Calu3 (cell line): ENCODE measurements around the gene CAMKV. TPM values are rescaled to one million over a fixed set of nuclear protein-coding genes. Genes with fewer than 3 reads are reported as not detected.

Experiments used
- BruUV-seq: library from RNA; stranded (reverse); fragments of 400-500 nt; replicated peaks from 2 replicates; lab custom pipeline; 2021; lab: Mats Ljungman, UMichigan
- CTCF ChIA-PET: fragments of 300-600 bp; sonication (Branson Sonifier 250); formaldehyde crosslinking; loops from one replicate; lab custom pipeline; 2022; ENCODE audit warnings: antibody characterized with exemption; lab: Charles Lee
- DNase-seq: peaks from one replicate; pipeline ENCODE4 v3.0.0; 2022
- H3K27ac Mint-ChIP-seq: one replicate; pipeline ENCODE4 v1.8.0; 2022; ENCODE audit warnings: mixed read lengths; ENCODE audit not compliant: unreplicated experiment
- H3K27me3 Mint-ChIP-seq: one replicate; pipeline ENCODE4 v1.8.0; 2022; ENCODE audit warnings: mixed read lengths; ENCODE audit not compliant: unreplicated experiment
- H3K36me3 Mint-ChIP-seq: one replicate; pipeline ENCODE4 v1.8.0; 2022; ENCODE audit warnings: mild to moderate bottlenecking, moderate library complexity, mixed read lengths; ENCODE audit not compliant: insufficient read depth, unreplicated experiment
- H3K4me1 Mint-ChIP-seq: one replicate; pipeline ENCODE4 v1.8.0; 2022; ENCODE audit warnings: mild to moderate bottlenecking, low read depth, mixed read lengths; ENCODE audit not compliant: unreplicated experiment
- H3K4me3 Mint-ChIP-seq: one replicate; pipeline ENCODE4 v1.8.0; 2022; ENCODE audit warnings: mild to moderate bottlenecking, low read depth, moderate library complexity, mixed read lengths; ENCODE audit not compliant: unreplicated experiment
- H3K9me3 Mint-ChIP-seq: one replicate; pipeline ENCODE4 v1.8.0; 2022; ENCODE audit warnings: low read depth, mixed read lengths; ENCODE audit not compliant: unreplicated experiment
- intact Hi-C: fragments of 100-400 bp; cut with micrococcal nuclease; formaldehyde crosslinking; loops from one replicate; pipeline ENCODE4 v1.10.0; 2022; ENCODE audit not compliant: unreplicated experiment
- total RNA-seq: library from RNA; stranded (reverse); gene quantifications from 2 replicates; pipeline ENCODE4 v1.2.3, GENCODE V29; 2022
- TF ChIP-seq, protein P1 (sequence below): fragments of 200-600 bp; IDR thresholded peaks from one replicate; pipeline ENCODE4 v1.8.0; 2022; ENCODE audit warnings: antibody characterized with exemption; ENCODE audit not compliant: unreplicated experiment

Gene CAMKV
- total RNA-seq, 1 experiment from 2014 or later, result 0.38 TPM

DNA sequence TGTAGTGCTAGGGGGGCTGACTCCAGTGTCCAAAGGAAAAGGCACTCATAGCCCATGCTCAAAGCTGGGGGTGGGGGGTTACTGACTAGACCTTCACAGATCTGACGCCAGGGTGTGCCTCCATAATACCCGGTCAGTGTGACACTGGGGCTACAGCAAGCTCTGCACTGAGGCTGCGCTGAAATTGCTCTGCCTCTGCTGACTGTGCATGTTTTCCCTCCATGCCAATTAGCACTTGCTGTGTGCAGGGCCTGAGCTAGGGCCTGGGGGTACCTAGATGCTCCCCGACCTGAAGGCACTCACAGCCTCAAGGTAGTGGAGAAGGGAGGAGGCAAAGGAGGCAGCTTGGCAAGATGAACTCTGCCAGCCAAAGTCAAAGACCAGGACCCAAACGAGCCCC is 5.2 kb downstream of the CAMKV start:
- TF ChIP-seq, protein P1, sequence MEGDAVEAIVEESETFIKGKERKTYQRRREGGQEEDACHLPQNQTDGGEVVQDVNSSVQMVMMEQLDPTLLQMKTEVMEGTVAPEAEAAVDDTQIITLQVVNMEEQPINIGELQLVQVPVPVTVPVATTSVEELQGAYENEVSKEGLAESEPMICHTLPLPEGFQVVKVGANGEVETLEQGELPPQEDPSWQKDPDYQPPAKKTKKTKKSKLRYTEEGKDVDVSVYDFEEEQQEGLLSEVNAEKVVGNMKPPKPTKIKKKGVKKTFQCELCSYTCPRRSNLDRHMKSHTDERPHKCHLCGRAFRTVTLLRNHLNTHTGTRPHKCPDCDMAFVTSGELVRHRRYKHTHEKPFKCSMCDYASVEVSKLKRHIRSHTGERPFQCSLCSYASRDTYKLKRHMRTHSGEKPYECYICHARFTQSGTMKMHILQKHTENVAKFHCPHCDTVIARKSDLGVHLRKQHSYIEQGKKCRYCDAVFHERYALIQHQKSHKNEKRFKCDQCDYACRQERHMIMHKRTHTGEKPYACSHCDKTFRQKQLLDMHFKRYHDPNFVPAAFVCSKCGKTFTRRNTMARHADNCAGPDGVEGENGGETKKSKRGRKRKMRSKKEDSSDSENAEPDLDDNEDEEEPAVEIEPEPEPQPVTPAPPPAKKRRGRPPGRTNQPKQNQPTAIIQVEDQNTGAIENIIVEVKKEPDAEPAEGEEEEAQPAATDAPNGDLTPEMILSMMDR, result no peak
- intact Hi-C loops, result no loop called here

DNA sequence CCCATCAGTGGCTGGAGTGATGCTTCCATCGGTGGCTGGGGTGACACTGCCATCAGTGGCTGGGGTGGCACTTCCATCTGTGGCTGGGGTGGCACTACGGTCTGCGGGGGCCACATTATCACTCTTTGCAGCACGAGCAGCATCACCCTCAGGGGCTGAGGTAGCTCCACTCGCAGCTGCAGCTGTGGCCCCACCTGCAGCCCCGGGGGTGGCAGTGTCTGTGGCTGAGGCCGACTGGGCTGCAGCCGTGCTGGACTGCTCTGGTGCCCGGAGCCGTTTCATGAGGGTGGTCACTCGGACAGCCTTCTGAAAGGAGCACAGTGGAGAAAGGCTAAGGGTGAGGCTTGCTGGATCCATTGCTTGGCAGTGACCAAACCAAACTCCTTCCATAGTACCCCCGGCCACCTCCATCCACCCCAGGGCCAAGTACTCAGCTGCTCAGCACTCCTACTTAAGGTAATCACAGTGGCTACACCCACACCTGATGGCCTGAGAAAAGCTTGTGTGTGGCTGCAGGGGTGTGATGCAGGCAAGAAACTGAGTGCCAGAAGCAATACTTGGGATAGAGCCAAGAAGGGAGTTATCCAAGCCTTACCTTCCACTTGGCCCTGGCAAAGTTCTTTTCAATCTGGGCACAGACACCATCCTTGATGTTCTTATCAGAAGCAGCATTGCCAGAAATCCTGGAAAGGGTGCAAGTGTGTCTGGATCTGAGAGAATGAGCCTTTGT is 10.0 kb downstream of the CAMKV start:
- peaks cover 13% of the 10 kb centered on the region for H3K36me3 Mint-ChIP-seq
- intact Hi-C loops, result no loop called here
- no peaks in the 10 kb centered on the region for H3K9me3 Mint-ChIP-seq
- BruUV-seq, result no TSS peak
- DNase-seq, result no peak
- CTCF ChIA-PET, result no interaction called here
- peaks cover 8% of the 10 kb centered on the region for H3K4me1 Mint-ChIP-seq
- TF ChIP-seq, protein P1, result no peak
- no peak overlapping the region for H3K4me3 Mint-ChIP-seq
- peaks cover 46% of the 10 kb centered on the region for H3K27me3 Mint-ChIP-seq
- H3K27ac Mint-ChIP-seq, result no peak overlapping the region

More for the DNA sequence above, 5.2 kb downstream of the CAMKV start:
- no peak overlapping the region for H3K4me3 Mint-ChIP-seq
- H3K27ac Mint-ChIP-seq, result no peak overlapping the region
- BruUV-seq, result no TSS peak
- H3K4me1 Mint-ChIP-seq, result no peaks in the 10 kb centered on the region
- H3K9me3 Mint-ChIP-seq, result no peaks in the 10 kb centered on the region
- DNase-seq, result no peak
- no peaks in the 10 kb centered on the region for H3K36me3 Mint-ChIP-seq
- CTCF ChIA-PET, result interaction anchor here (0.5 kb wide), 1 partner anchor 11 kb away, joined by 3 read pairs; no protein-coding TSS in a partner anchor
- peaks cover 89% of the 10 kb centered on the region for H3K27me3 Mint-ChIP-seq

DNA sequence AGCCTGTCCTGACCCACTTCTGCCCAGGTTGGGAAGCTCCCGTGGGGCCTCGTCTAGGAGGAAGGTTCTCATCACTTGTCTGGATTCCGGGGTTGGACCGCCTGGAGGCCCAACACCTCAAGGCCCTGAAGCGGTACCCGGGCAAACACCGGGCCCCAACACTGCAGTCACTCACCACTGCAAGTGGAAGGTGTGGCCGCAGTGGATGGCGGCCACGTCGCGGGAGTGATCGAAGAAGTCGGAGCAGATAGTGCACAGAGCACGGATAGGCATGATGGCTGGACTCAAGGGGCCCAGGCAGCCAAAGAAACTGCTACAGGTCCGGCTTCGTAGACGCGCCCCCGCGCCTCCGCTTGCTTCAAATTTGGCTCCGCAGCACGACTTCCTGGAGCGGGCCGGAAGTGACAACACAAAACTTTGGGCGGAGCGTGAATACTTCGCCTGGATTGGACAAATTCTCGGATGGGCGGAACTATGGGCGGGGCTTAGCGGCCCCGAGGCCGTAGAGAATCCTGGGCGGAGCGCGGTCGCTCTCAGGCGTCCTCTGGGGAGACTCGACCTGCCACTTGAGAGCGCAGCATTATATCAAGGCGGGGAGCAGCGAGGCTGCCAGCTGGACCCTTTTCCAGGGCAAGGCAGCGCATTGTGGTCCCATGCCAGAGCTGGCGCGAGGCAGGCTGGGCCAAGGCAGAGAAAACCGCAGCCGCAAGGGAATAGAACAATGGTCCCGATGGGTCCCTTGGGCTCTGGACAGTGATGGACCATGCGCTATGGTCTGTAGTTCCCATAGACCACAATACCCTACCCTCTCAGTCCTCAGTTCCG is 13.3 kb downstream of the CAMKV start, which contains the start of gene TRAIP:
TRAIP (minus strand) TSS at position 384 of the 825 bp plus-strand sequence; CDS start at position 273, 111 bp downstream.
- Mint-ChIP-seq H3K27ac (peak within 1 kb of the TSS; percentile 87), H3K27me3 (peaks cover 13% of the 10 kb centered on the region), H3K4me1 (peaks cover 13% of the 10 kb centered on the region), H3K36me3 (peaks cover 13% of the 10 kb centered on the region), H3K4me3 (peak within 1 kb of the TSS; percentile 90), H3K9me3 (no peaks in the 10 kb centered on the region)
- CTCF ChIA-PET, result no interaction called here
- peak; percentile 93 for DNase-seq
- intact Hi-C loops, result loop anchor here (2.0 kb wide), 1 partner anchor 44 kb away; no protein-coding TSS in a partner anchor
- TF ChIP-seq, protein P1, result no peak
- BruUV-seq, result no TSS peak

DNA sequence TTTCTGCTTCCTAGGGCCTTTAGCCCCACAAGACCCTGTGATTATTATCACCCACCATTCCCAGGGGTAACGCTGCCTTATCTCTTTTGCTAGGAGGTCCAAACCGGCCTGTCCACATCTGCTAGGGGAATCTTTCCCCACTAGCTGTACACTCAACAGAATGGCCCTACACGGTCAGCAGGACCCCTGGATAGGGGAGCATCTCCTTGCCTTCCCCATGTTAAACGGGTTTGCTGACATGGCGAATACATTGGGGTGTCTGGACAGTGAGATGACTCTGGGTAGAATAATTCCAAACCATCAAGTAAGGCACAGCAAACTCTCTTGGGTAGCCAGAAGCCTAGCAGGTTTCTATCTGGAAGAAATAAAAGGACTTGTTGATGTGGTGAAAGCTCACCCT is 14.0 kb downstream of the CAMKV start:
- Mint-ChIP-seq H3K4me3 (peak overlapping the region; percentile 90), H3K4me1 (peaks cover 13% of the 10 kb centered on the region), H3K27ac (peak overlapping the region; percentile 87), H3K27me3 (peaks cover 9% of the 10 kb centered on the region), H3K9me3 (no peaks in the 10 kb centered on the region), H3K36me3 (peaks cover 13% of the 10 kb centered on the region)
- DNase-seq, result no peak
- TF ChIP-seq, protein P1, result no peak
- intact Hi-C loops, result loop anchor here (2.0 kb wide), 1 partner anchor 45 kb away; no protein-coding TSS in a partner anchor
- TSS peak; percentile 50 for BruUV-seq
- CTCF ChIA-PET, result interaction anchor here (0.6 kb wide), 1 partner anchor 19 kb away, joined by 4 read pairs; no protein-coding TSS in a partner anchor
